Caco-2 (cell line): Measurements from ENCODE around the gene MBP. TPM values are rescaled to one million over a fixed set of nuclear protein-coding genes. Genes with fewer than 3 reads are reported as not detected.

Experiments used
- BruUV-seq: library from RNA; stranded (reverse); fragments of 400-500 nt; replicated peaks from 2 replicates; lab custom pipeline; 2021; lab: Mats Ljungman, UMichigan
- CTCF ChIA-PET: fragments of 300-600 bp; sonication (Branson Sonifier 250); formaldehyde crosslinking; loops from one replicate; lab custom pipeline; 2022; ENCODE audit warnings: antibody characterized with exemption; lab: Charles Lee
- POLR2A ChIA-PET: fragments of 300-600 bp; sonication (Branson Sonifier 250); formaldehyde crosslinking; loops from one replicate; lab custom pipeline; 2022; ENCODE audit warnings: antibody characterized with exemption; lab: Charles Lee
- DNase-seq, 2 experiments: peaks; one replicate each; pipeline versions ENCODE4 v3.0.0 to v3.0.0-alpha.2; 2020 to 2022
- H3K27me3 ChIP-seq: replicated peaks from 2 replicates; pipeline ENCODE4 v1.6.0; 2011; ENCODE audit warnings: low read length; ENCODE audit not compliant: control insufficient read depth, insufficient read depth
- H3K36me3 ChIP-seq: 2 replicates; pipeline ENCODE4 v1.5.1; 2011; ENCODE audit warnings: low read length; ENCODE audit not compliant: control insufficient read depth, insufficient read depth
- H3K4me1 ChIP-seq: fragments of 250-450 bp; sonication (Bioruptor Pico); 2 replicates; pipeline ENCODE4 v1.5.1; 2020; ENCODE audit warnings: mild to moderate bottlenecking
- H3K4me3 ChIP-seq: 2 replicates; pipeline ENCODE4 v1.5.1; 2011; ENCODE audit warnings: low read depth, mild to moderate bottlenecking, control low read depth, low read length
- H3K9me3 ChIP-seq: fragments of 250-450 bp; sonication (Bioruptor Pico); 2 replicates; pipeline ENCODE4 v1.5.1; 2020; ENCODE audit warnings: mild to moderate bottlenecking, moderate library complexity
- H3K27ac Mint-ChIP-seq: one replicate; pipeline ENCODE4 v1.8.0; 2022; ENCODE audit warnings: mixed read lengths; ENCODE audit not compliant: unreplicated experiment
- H3K27me3 Mint-ChIP-seq: one replicate; pipeline ENCODE4 v1.8.0; 2022; ENCODE audit warnings: mixed read lengths; ENCODE audit not compliant: insufficient read depth, unreplicated experiment
- H3K36me3 Mint-ChIP-seq: one replicate; pipeline ENCODE4 v1.8.0; 2022; ENCODE audit warnings: mild to moderate bottlenecking, mixed read lengths; ENCODE audit not compliant: insufficient read depth, unreplicated experiment
- H3K4me1 Mint-ChIP-seq: one replicate; pipeline ENCODE4 v1.8.0; 2022; ENCODE audit warnings: low read depth, mixed read lengths; ENCODE audit not compliant: unreplicated experiment
- H3K4me3 Mint-ChIP-seq: one replicate; pipeline ENCODE4 v1.8.0; 2022; ENCODE audit warnings: mild to moderate bottlenecking, moderate library complexity, mixed read lengths; ENCODE audit not compliant: unreplicated experiment
- H3K9me3 Mint-ChIP-seq: one replicate; pipeline ENCODE4 v1.8.0; 2022; ENCODE audit warnings: mixed read lengths; ENCODE audit not compliant: unreplicated experiment
- intact Hi-C: fragments of 100-400 bp; cut with micrococcal nuclease; formaldehyde crosslinking; loops from one replicate; pipeline ENCODE4 v1.10.0; 2022; ENCODE audit not compliant: unreplicated experiment
- total RNA-seq: library from RNA; stranded (reverse); gene quantifications from 2 replicates; pipeline ENCODE4 v1.2.3, GENCODE V29; 2022
- TF ChIP-seq, protein P1 (sequence below), 2 experiments: fragments of 200-600 bp in 1 of 2; IDR thresholded peaks; 1 replicate in 1 of 2; 2 replicates in 1 of 2; pipeline versions ENCODE4 v1.5.1 to v1.8.0; 2011 to 2022; ENCODE audit warnings: antibody characterized with exemption in 1 of 2, control low read depth in 1 of 2, inconsistent platforms in 1 of 2, low read depth in 1 of 2, low read length in 1 of 2, mild to moderate bottlenecking in 1 of 2, moderate library complexity in 1 of 2; ENCODE audit not compliant: insufficient read depth in 1 of 2, severe bottlenecking in 1 of 2, unreplicated experiment in 1 of 2

Gene MBP
- total RNA-seq, 1 experiment from 2014 or later = 11.4 TPM

DNA sequence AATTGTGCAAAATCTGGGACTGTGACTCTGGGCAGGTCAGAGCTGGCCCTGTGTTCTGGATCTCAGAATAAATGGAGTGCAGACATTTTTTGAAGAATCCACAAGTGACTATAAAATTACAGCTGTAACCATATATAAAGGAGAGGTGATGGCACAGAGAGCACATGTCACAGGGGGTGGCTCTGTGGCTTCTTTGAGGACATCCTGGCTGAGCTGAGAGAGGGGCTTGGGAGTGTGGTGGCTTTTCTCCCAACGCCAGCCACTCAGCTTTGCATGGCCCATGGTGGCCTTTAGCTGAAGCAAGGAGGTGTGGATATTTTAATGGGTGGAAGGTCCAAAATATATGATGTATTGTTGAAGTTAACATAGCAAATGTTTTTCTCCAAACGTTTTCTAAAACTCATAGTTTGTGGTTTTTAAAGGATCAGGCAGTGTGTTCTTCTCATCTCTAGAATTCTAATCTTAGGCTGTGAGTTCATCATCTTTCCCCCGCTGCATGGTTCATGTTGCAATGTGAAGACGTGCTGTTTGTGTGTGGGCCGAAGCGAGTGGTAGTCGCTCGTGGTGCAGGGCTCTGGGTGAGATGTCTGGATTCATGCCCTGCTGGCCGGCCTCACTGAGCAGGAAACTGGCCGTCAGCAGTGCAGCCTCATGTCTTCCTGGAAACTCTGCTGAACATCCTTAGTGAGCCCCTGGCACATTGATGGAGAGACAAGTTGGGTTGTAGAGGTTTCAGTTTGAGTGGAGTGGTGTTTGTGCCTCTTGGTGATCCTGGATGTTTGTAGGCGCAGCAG, 200.4 kb downstream of the MBP start:
- no peaks in the 10 kb centered on the region for H3K4me1 ChIP-seq
- H3K9me3 ChIP-seq = no peaks in the 10 kb centered on the region
- no TSS peak for BruUV-seq
- Mint-ChIP-seq H3K9me3 (no peaks in the 10 kb centered on the region), H3K4me1 (no peaks in the 10 kb centered on the region), H3K27ac (no peak overlapping the region), H3K4me3 (no peak overlapping the region), H3K36me3 (peaks cover 17% of the 10 kb centered on the region), H3K27me3 (no peaks in the 10 kb centered on the region)
- ChIA-PET CTCF (interaction anchor here (0.6 to 1.1 kb wide), 2 partner anchors 8 to 43 kb away, joined by 3 to 7 read pairs; no protein-coding TSS in a partner anchor), POLR2A (no interaction called here)
- no peaks in the 10 kb centered on the region for H3K27me3 ChIP-seq
- H3K36me3 ChIP-seq = no peaks in the 10 kb centered on the region
- TF ChIP-seq, protein P1, sequence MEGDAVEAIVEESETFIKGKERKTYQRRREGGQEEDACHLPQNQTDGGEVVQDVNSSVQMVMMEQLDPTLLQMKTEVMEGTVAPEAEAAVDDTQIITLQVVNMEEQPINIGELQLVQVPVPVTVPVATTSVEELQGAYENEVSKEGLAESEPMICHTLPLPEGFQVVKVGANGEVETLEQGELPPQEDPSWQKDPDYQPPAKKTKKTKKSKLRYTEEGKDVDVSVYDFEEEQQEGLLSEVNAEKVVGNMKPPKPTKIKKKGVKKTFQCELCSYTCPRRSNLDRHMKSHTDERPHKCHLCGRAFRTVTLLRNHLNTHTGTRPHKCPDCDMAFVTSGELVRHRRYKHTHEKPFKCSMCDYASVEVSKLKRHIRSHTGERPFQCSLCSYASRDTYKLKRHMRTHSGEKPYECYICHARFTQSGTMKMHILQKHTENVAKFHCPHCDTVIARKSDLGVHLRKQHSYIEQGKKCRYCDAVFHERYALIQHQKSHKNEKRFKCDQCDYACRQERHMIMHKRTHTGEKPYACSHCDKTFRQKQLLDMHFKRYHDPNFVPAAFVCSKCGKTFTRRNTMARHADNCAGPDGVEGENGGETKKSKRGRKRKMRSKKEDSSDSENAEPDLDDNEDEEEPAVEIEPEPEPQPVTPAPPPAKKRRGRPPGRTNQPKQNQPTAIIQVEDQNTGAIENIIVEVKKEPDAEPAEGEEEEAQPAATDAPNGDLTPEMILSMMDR (IDR thresholded peaks at IDR 0.05; ENCODE audit: insufficient read depth in 1 of 2, low read depth in 1 of 2, low read length in 1 of 2, severe bottlenecking in 1 of 2, unreplicated experiment in 1 of 2) = no peak
- H3K4me3 ChIP-seq = no peak overlapping the region
- intact Hi-C loops = no loop called here
- DNase-seq = no peak

DNA sequence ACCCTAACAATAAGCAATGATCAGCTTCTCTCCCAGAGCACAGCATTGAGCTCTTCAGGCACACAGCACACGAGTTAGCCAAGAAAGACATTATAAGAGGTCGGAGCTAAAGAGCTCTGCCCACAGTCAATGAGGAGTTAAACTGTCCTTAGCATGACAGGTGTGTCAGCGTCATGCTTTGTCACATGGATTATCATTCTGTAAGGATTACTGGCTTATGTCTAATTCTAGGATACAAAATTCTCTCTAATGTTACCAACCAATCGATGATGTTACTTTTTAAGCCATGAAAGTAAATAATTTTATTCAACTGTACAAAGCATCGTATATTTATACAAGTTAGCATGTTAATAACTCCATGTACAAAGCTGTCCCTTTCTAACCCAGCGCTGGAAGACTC, 201.4 kb downstream of the MBP start:
- Histone ChIP-seq H3K4me1 (no peaks in the 10 kb centered on the region), H3K4me3 (no peak overlapping the region), H3K36me3 (no peaks in the 10 kb centered on the region), H3K27me3 (no peaks in the 10 kb centered on the region), H3K9me3 (no peaks in the 10 kb centered on the region)
- no TSS peak for BruUV-seq
- Mint-ChIP-seq H3K4me3 (no peak overlapping the region), H3K27me3 (no peaks in the 10 kb centered on the region), H3K9me3 (no peaks in the 10 kb centered on the region), H3K27ac (no peak overlapping the region), H3K36me3 (peaks cover 17% of the 10 kb centered on the region), H3K4me1 (no peaks in the 10 kb centered on the region)
- ChIA-PET POLR2A (no interaction called here), CTCF (no interaction called here)
- DNase-seq = no peak
- TF ChIP-seq, protein P1 (IDR thresholded peaks at IDR 0.05; ENCODE audit: insufficient read depth in 1 of 2, low read depth in 1 of 2, low read length in 1 of 2, severe bottlenecking in 1 of 2, unreplicated experiment in 1 of 2) = no peak
- intact Hi-C loops = no loop called here

Other genes with a start within 250 kb of the MBP start
- not detected in 2 replicates for gene GALR1, start 117.1 kb upstream of the MBP start, total RNA-seq